Neural cell (in vitro differentiated cells): ENCODE results near the gene PRSS57. TPM values are rescaled to one million over a fixed set of nuclear protein-coding genes. Genes with fewer than 3 reads are reported as not detected.

ENCODE experiments used
- H2AFZ ChIP-seq: fragments of 200-600, 300-800 bp; sonication (generic), shearing (Covaris generic); 2 replicates; pipeline ENCODE4 v1.6.0; 2014; ENCODE audit warnings: low read depth, mild to moderate bottlenecking, antibody characterized with exemption, low read length, moderate library complexity
- H3F3A ChIP-seq: fragments of 200-600 bp; shearing (Covaris generic); 2 replicates; pipeline ENCODE4 v1.6.1; 2016; ENCODE audit warnings: mild to moderate bottlenecking, moderate library complexity, mixed read lengths, antibody characterized with exemption, low read length; ENCODE audit not compliant: insufficient read depth, poor library complexity, severe bottlenecking
- H3K27ac ChIP-seq: fragments of 200-600, 300-800 bp; sonication (generic), shearing (Covaris generic); 2 replicates; pipeline ENCODE4 v1.5.1; 2014; ENCODE audit warnings: mild to moderate bottlenecking, low read length, moderate library complexity
- H3K27me3 ChIP-seq: fragments of 300-800, 200-600 bp; sonication (generic), shearing (Covaris generic); 2 replicates; pipeline ENCODE4 v1.6.0; 2014; ENCODE audit warnings: mild to moderate bottlenecking, low read depth, low read length, moderate library complexity; ENCODE audit not compliant: insufficient read depth
- H3K36me3 ChIP-seq: fragments of 300-800, 200-600 bp; sonication (generic), shearing (Covaris generic); 2 replicates; pipeline ENCODE4 v1.5.1; 2014; ENCODE audit warnings: mild to moderate bottlenecking, antibody characterized with exemption, low read length, moderate library complexity; ENCODE audit not compliant: insufficient read depth
- H3K4me2 ChIP-seq: fragments of 300-800, 200-600 bp; sonication (generic), shearing (Covaris generic); 2 replicates; pipeline ENCODE4 v1.6.0; 2014; ENCODE audit warnings: mild to moderate bottlenecking, low read length
- H3K4me3 ChIP-seq: fragments of 300-800, 200-600 bp; sonication (generic), shearing (Covaris generic); 2 replicates; pipeline ENCODE4 v1.5.1; 2014; ENCODE audit warnings: mild to moderate bottlenecking, low read length, moderate library complexity
- H3K79me2 ChIP-seq: fragments of 200-600 bp; shearing (Covaris generic); replicated peaks from 2 replicates; pipeline ENCODE4 v1.6.0; 2014; ENCODE audit warnings: mild to moderate bottlenecking, low read length, moderate library complexity; ENCODE audit not compliant: insufficient read depth
- H3K9ac ChIP-seq: fragments of 300-800, 200-600 bp; sonication (generic), shearing (Covaris generic); 2 replicates; pipeline ENCODE4 v1.6.1; 2016; ENCODE audit warnings: mild to moderate bottlenecking, low read length, mixed read lengths
- H3K9me2 ChIP-seq: fragments of 200-600 bp; shearing (Covaris generic); 2 replicates; pipeline ENCODE4 v1.6.1; 2016; ENCODE audit warnings: mild to moderate bottlenecking, low read length, mixed read lengths; ENCODE audit not compliant: insufficient read depth
- H3K9me3 ChIP-seq: fragments of 200-600, 300-800 bp; sonication (generic), shearing (Covaris generic); 2 replicates; pipeline ENCODE4 v1.6.1; 2016; ENCODE audit warnings: mild to moderate bottlenecking, mixed run types, low read length, moderate library complexity, mixed read lengths
- H4K20me1 ChIP-seq: fragments of 200-600 bp; shearing (Covaris generic); 2 replicates; pipeline ENCODE4 v1.6.1; 2016; ENCODE audit warnings: mild to moderate bottlenecking, mixed run types; ENCODE audit not compliant: insufficient read depth
- CTCF ChIP-seq: fragments of 450-650 bp; IDR thresholded peaks from 2 replicates; pipeline ENCODE4 v1.5.1; 2014; ENCODE audit warnings: antibody characterized with exemption, mild to moderate bottlenecking, moderate library complexity; ENCODE audit not compliant: poor library complexity, severe bottlenecking
- EP300 ChIP-seq: fragments of 450-650 bp; conservative IDR thresholded peaks from 2 replicates; pipeline ENCODE4 v1.6.1; 2014; ENCODE audit warnings: antibody characterized with exemption, mild to moderate bottlenecking, moderate library complexity; ENCODE audit not compliant: poor library complexity, severe bottlenecking
- EZH2 ChIP-seq: fragments of 200-600, 300-800 bp; shearing (Covaris generic), sonication (generic); IDR thresholded peaks from 2 replicates; pipeline ENCODE4 v1.6.1; 2014; ENCODE audit warnings: antibody characterized with exemption, low read length, borderline replicate concordance, mild to moderate bottlenecking; ENCODE audit not compliant: insufficient read depth, poor library complexity, severe bottlenecking
- MXI1 ChIP-seq: fragments of 450-650 bp; conservative IDR thresholded peaks from 2 replicates; pipeline ENCODE4 v1.6.1; 2014; ENCODE audit warnings: antibody characterized with exemption, mild to moderate bottlenecking; ENCODE audit not compliant: poor library complexity, severe bottlenecking
- POLR2AphosphoS5 ChIP-seq: IDR thresholded peaks from 2 replicates; pipeline ENCODE4 v1.6.1; 2012
- RAD21 ChIP-seq: fragments of 450-650 bp; conservative IDR thresholded peaks from 2 replicates; pipeline ENCODE4 v1.6.1; 2014; ENCODE audit warnings: antibody characterized with exemption, mild to moderate bottlenecking, moderate library complexity
- REST ChIP-seq: IDR thresholded peaks from 2 replicates; pipeline ENCODE4 v1.6.1; 2012; ENCODE audit warnings: borderline replicate concordance
- SMC3 ChIP-seq: fragments of 450-650 bp; conservative IDR thresholded peaks from 2 replicates; pipeline ENCODE4 v1.6.1; 2014; ENCODE audit warnings: antibody characterized with exemption, mild to moderate bottlenecking, moderate library complexity; ENCODE audit not compliant: poor library complexity
- TAF1 ChIP-seq: IDR thresholded peaks from 2 replicates; pipeline ENCODE4 v1.6.1; 2012; ENCODE audit warnings: low read depth
- polyA plus RNA-seq: library from polyadenylated mRNA; depleted of rRNA; stranded (reverse); fragments of >200 nt; gene quantifications from 2 replicates; pipeline ENCODE4 v1.2.3, GENCODE V29; 2014

Gene PRSS57
- polyA plus RNA-seq, 1 donor from 2014 or later: not detected

GRCh38 chr19:723247-723646, 28.0 kb upstream of the PRSS57 start:
- no peaks in the 10 kb centered on the region for H4K20me1 ChIP-seq
- no peaks in the 10 kb centered on the region for H3F3A ChIP-seq
- no peak overlapping the region for H3K9ac ChIP-seq
- TF ChIP-seq SMC3: no peak
- no peak for TF ChIP-seq EP300
- TF ChIP-seq CTCF: no peak
- TF ChIP-seq TAF1: no peak
- no peak for TF ChIP-seq REST
- no peak for TF ChIP-seq POLR2AphosphoS5
- no peak for TF ChIP-seq EZH2
- no peak for TF ChIP-seq RAD21
- no peak for TF ChIP-seq MXI1
- no peak overlapping the region for H3K4me3 ChIP-seq
- peaks cover 39% of the 10 kb centered on the region for H3K79me2 ChIP-seq
- H2AFZ ChIP-seq: no peak overlapping the region
- no peaks in the 10 kb centered on the region for H3K9me3 ChIP-seq
- no peaks in the 10 kb centered on the region for H3K9me2 ChIP-seq
- no peaks in the 10 kb centered on the region for H3K27me3 ChIP-seq
- H3K4me2 ChIP-seq: no peak overlapping the region
- no peak overlapping the region for H3K27ac ChIP-seq
- no peaks in the 10 kb centered on the region for H3K36me3 ChIP-seq

- no peaks in the 10 kb centered on the region for H3K27me3 ChIP-seq
- no peaks in the 10 kb centered on the region for H3K9me2 ChIP-seq
- H3K9ac ChIP-seq: no peak overlapping the region
- H3K4me3 ChIP-seq: no peak overlapping the region
- no peaks in the 10 kb centered on the region for H4K20me1 ChIP-seq
- H3K27ac ChIP-seq: no peak overlapping the region
- H3K36me3 ChIP-seq: no peaks in the 10 kb centered on the region
- H3F3A ChIP-seq: no peaks in the 10 kb centered on the region
- H3K9me3 ChIP-seq: no peaks in the 10 kb centered on the region
- no peak overlapping the region for H2AFZ ChIP-seq
- peaks cover 43% of the 10 kb centered on the region for H3K79me2 ChIP-seq
- TF ChIP-seq TAF1 (no peak), EP300 (no peak), CTCF (no peak), MXI1 (no peak)
- no peak overlapping the region for H3K4me2 ChIP-seq
These were observed 27.4 kb upstream of the PRSS57 start for GRCh38 chr19:722553-723101.
